ENCODE data around the gene PARD6A.

PARD6A gene
- 5.8 to 10.0 (median 6.6) reads per million in 3 experiments for total RNA-seq

GRCh38 chr16:67660564-67661028 lies at the start of gene PARD6A:
Gene PARD6A (plus strand): TSS chr16:67660960. CDS start chr16:67661039, 79 bp downstream.
- peak; percentile 96 for DNase-seq

- no peak for DNase-seq
These were observed 47.0 kb upstream of the PARD6A start for GRCh38 chr16:67613808-67614207.

- DNase-seq: no peak
These were observed 32.5 kb upstream of the PARD6A start for GRCh38 chr16:67628216-67628615.

GRCh38 chr16:67632415-67633172 lies 28.2 kb upstream of the PARD6A start:
- no peak for DNase-seq

GRCh38 chr16:67636713-67637112 lies 24.0 kb upstream of the PARD6A start:
- DNase-seq: no peak

- no peak for DNase-seq
These were observed 23.1 kb upstream of the PARD6A start for GRCh38 chr16:67637625-67638024.

- DNase-seq: no peak
These were observed 18.7 kb upstream of the PARD6A start for GRCh38 chr16:67641779-67642708.

- no peak for DNase-seq
These were observed 16.7 kb upstream of the PARD6A start for GRCh38 chr16:67644038-67644437.

GRCh38 chr16:67645397-67646121 lies 15.2 kb upstream of the PARD6A start:
- no peak for DNase-seq

GRCh38 chr16:67647111-67647651 lies 13.6 kb upstream of the PARD6A start:
- no peak for DNase-seq

GRCh38 chr16:67647681-67648080 lies 13.1 kb upstream of the PARD6A start:
- DNase-seq: no peak

GRCh38 chr16:67648088-67648763 lies 12.5 kb upstream of the PARD6A start:
- DNase-seq: no peak

- no peak for DNase-seq
These were observed 11.9 kb upstream of the PARD6A start for GRCh38 chr16:67648764-67649407.

GRCh38 chr16:67649494-67649931 lies 11.2 kb upstream of the PARD6A start:
- no peak for DNase-seq

GRCh38 chr16:67650023-67650422 lies 10.7 kb upstream of the PARD6A start:
- no peak for DNase-seq

GRCh38 chr16:67651039-67651438 lies 9.7 kb upstream of the PARD6A start:
- no peak for DNase-seq

GRCh38 chr16:67651847-67652246 lies 8.9 kb upstream of the PARD6A start:
- no peak for DNase-seq

GRCh38 chr16:67652578-67653127 lies 8.1 kb upstream of the PARD6A start:
- no peak for DNase-seq

GRCh38 chr16:67653128-67653788 lies 7.5 kb upstream of the PARD6A start:
- no peak for DNase-seq

GRCh38 chr16:67653789-67654402 lies 6.9 kb upstream of the PARD6A start:
- DNase-seq: no peak

Data from central memory CD4-positive, alpha-beta T cell (primary cell).